NCI-H128 (cell line): ENCODE measurements around the gene ABHD14A.
"Not testable (repeated sequence)": the region's sequence is repeated elsewhere in the genome, so short reads cannot be mapped to it uniquely, and the experiment has no call there.

Experiments used
- DNase-seq: peaks from one replicate; lab custom pipeline; 2025; ENCODE audit not compliant: unreplicated experiment; lab: John Stamatoyannopoulos, UW

ABHD14A gene

DNA sequence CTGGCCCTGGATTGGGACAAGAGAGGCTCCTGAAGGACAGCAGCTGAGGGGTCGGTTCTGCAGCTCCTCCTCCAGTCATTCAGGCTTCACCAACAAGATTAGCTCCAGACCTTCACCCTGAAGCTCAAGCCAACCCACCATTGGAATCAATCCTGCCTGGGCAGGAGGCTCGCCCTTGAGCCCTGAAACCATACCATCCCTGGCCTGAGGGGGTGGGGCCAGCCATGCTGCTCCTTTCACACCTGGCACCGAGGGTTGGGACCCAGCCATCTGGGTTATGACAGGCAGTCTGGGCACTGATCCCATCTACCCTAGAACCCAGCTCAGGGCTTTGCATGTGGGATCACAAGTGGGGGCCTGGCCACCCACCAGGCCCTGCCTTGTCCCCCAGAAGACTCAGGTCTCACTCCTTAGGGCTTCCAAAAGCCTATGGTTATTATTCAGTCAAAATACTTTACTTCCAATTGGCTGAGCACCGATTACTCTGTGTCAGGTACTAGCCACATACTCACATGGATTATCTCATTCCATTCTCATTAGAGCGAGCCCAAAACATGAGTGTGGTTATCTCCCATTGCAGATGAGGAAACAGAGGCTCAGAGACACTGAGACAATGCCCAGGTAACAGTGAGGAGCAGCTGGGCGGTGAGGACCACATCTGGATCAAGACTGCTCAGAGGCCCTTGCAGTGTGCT lies 4.1 kb upstream of the ABHD14A start:
- DNase-seq: no peak

GRCh38 chr3:51971350-51971749 lies 3.5 kb upstream of the ABHD14A start:
- DNase-seq: no peak

DNA sequence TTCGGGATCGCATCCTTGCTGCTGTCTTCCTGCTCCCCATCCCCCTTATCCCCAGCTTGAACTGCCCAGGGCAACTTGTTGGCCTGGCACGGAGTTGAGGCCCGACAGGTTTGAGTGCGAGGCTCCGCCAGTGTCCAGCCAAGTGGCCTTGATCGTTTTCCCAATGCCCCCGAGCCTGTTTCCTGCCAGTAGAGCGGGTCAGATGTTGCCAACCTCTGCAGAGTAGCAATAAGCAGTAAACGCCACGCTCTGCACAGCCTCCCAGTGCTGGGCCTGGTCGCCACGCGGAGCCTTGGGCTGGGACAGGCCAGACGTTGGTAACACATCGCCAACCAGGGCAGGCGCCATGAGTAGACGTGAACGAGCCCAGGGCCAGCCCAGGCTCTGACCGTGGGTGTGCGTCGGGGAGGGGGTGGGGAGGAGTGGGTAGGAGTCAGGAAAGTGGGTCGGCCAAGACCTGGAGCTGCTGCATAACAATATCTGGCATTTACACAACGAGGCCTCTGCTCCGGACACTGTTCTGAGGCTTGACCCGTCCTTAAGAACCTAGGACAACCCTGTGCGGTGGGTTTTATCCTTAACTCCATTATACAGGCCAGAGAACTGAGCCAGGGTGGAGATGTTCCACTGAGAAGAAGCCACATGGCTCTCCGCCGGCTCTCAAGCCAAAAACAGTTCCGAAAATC lies 444 bp upstream of the ABHD14A start:
- no peak for DNase-seq

- DNase-seq: no peak
These were observed 1.1 kb downstream of the ABHD14A start for GRCh38 chr3:51975852-51976549.

DNA sequence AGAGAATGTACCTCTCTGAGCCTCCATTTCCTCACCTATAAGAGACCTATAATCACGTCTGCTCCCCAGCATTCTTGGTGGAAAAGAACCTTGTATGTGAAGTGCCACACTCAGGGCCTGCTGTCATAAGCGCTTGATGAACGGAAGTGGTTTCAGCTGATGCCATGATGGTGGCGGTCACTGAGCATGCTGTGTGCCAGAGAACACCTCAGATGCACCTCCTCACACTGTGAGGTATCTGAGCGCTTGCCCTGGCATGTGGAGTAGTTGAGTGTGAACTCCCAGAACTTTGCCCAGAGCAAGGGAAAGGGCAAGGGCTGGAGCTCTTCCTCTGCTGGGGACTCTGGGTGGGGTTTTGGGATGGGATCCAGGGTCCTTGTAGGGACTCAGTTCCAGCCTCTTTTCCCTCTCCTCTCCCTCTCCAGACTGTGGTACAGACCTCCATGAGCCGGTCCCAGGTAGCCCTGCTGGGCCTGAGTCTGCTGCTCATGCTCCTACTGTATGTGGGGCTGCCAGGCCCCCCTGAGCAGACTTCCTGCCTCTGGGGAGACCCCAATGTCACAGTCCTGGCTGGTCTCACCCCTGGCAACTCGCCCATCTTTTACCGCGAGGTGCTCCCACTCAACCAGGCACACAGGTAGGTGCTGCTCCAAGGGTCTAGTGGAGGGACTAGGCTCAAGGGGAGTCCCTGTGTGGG lies 2.7 kb downstream of the ABHD14A start:
- no peak for DNase-seq

DNA sequence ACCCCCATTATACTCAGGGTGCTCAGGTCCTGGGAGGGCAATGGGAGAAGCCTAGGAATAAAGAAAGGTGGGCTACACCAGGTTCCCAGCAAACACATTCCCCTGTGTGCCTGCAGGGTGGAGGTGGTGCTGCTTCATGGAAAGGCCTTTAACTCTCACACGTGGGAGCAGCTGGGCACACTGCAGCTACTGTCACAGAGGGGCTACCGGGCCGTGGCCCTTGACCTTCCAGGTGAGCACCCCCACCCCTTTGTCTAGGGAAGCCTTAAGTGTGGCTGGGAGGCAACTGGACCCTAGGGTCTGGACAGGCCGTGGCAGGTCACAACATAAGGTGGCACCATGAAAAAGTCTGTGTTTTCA lies 3.3 kb downstream of the ABHD14A start:
- no peak for DNase-seq

GRCh38 chr3:51980253-51980652 lies 5.4 kb downstream of the ABHD14A start:
- no peak for DNase-seq

- no peak for DNase-seq
These were observed 7.5 kb downstream of the ABHD14A start for GRCh38 chr3:51982352-51982837.

DNA sequence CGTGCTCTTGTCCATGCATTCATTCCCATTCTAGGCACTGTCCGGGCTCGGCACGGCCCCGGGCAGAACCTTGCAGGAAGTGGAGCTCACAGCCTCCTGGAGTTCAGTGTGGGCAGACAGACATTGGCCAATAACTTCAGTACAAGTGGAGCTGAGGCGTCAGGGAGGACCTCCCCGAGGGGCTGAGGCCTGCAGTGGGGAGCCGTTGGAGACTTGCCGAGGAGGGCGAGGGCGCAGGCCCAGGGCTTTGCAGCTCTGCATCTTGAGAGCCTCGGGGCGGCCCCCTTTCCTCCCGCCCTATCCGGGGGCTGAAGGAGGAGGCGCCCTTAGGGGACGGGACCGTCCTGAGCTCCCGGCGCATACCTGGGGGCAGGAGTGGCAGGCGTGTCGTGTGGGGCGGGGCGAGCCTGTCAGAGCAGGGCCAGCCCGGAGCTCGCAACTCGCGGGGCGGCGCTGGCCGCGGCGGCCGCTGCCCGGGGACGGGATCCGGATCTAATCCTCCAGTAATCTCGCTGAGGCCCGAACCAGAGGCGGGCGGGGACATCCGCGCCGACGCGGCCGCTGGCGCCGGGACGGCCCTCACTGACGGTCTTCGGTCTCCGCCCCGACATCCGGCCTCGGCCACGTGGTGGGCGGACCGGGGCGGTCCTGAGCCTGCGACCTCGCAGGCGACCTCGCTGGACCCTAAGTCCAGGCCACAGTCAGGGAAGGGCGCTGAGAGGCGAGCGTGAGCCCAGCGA lies 8.1 kb downstream of the ABHD14A start, which contains the start of gene ACY1:
Gene ACY1, plus strand, starts transcription at position 698 of the 740 bp plus-strand sequence. CDS start 530 bp downstream, outside the sequence.
- DNase-seq: no peak

GRCh38 chr3:51983578-51984268 lies 8.9 kb downstream of the ABHD14A start:
- no peak for DNase-seq

DNA sequence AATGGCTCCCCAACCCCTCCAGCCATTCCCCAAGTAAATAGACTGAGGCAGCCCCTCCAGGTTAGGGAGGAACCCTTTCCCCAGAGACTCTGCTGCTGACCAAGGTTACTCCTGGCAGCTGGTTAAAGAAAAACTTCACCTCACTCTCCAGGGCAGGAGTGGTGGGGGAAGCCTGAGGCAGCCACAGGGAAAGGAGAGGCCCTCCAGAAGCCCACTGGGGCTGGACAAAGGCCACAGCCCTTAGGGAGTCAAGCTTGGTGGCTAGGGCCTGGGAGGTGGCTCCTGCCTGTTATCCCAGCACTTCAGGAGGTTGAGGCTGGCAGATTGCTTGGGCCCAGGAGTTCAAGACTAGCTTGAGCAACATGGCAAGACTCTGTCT lies 9.4 kb downstream of the ABHD14A start:
- no peak for DNase-seq

DNA sequence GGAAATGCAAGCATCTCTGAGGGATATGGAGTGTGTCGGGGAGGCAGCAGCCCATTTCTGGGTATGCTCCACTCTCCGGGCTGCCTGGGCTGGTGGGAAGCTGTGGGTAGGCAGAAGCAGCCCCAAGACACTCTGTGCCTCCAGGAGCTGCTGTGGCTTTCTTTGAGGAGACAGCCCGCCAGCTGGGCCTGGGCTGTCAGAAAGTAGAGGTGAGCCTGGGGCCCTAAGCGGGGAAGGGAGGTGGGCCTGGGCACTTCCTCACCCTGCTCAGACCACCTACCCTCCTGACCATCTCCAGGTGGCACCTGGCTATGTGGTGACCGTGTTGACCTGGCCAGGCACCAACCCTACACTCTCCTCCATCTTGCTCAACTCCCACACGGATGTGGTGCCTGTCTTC lies 10.2 kb downstream of the ABHD14A start:
- DNase-seq: no peak

DNA sequence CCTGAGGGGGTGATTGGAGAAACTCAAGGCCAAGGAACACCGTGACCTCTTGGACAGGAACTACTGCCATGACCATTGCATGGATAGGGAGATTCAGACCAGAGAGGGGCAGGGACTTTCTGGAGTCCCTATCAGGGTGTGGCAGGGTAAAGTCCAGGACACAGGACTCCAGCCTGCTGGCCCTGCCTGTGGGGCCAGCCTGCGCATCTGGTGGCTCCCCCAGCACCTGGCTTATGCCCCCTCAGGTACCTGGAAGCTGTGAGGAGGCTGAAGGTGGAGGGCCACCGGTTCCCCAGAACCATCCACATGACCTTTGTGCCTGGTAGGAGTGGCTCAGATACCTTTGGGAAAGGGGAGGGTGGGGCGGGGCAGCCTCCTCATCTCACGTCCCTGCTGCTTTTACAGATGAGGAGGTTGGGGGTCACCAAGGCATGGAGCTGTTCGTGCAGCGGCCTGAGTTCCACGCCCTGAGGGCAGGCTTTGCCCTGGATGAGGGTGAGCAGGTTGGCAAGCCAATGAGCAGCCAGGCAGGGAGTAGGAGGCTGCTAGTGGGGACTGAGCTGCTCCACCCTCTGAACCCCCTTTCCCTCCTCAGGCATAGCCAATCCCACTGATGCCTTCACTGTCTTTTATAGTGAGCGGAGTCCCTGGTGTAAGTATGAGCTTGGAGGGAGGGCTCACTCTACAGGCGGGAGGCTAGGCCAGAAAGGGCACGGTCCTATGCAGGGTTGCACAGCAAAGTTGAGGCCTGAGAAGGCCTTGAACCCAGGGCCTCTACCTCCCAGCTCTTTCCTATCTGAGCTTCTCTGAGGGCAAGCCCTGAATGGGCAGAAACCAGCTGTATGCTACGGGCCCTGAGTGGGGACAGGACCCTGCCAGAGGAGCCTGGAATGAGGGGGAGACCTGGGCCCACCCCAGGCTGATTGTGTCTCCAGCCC lies 11.4 kb downstream of the ABHD14A start:
- no peak for DNase-seq

GRCh38 chr3:51987568-51987967 lies 12.7 kb downstream of the ABHD14A start:
- no peak for DNase-seq

DNA sequence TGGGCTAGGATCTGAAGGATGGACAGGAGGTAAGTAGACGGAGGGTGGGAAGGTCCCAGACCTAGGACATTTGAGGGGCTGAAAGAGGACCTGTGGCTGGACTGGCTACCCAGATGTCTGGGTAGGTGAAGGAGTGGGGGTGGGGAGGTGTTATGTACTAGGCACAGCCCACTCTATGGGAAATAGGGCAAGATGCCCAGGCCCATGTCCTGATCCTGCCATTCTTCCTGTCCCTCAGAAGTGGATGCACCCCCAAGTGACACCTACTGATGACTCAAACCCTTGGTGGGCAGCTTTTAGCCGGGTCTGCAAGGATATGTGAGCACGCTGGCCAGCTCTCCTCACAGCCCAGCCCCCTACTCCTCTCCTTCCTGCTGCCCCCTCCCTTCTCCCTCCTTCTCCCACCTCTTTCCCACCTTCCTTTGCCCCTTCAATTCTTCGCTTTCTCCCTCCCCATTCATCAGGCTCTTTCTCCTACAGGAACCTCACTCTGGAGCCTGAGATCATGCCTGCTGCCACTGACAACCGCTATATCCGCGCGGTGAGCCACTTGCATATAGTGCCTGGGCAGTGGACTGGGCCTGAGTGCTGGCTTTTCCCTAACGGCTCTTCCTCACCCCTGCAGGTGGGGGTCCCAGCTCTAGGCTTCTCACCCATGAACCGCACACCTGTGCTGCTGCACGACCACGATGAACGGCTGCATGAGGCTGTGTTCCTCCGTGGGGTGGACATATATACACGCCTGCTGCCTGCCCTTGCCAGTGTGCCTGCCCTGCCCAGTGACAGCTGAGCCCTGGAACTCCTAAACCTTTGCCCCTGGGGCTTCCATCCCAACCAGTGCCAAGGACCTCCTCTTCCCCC lies 13.7 kb downstream of the ABHD14A start:
- DNase-seq: no peak

DNA sequence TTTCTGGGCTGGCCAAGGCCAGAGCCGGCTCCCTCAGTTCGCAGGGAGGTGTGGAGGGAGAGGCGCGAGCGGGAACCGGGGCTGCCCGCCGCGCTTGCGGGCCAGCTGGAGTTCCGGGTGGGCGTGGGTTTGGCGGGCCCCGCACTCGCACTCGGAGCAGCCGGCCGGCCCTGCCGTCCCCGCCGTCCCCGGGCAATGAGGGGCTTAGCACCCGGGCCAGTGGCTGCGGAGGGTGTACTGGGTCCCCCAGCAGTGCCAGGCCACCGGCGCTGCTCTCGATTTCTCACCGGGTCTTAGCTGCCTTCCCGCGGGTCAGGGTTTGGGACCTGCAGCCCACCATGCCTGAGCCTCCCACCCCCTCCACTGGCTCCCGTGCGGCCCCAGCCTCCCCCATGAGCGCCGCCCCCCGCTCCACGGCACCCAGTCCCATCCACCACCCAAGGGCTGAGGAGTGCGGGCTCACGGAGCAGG lies 15.7 kb downstream of the ABHD14A start:
- DNase-seq: not testable (repeated sequence)

GRCh38 chr3:51992017-51992682 lies 17.3 kb downstream of the ABHD14A start:
- no peak for DNase-seq
